T-helper 17 cell (primary cell): ENCODE data around the gene ANGEL2. TPM values are rescaled to one million over a fixed set of nuclear protein-coding genes. Genes with fewer than 3 reads are reported as not detected.

Experiments used
- ATAC-seq: fragments of 150-1000 bp; cut with Tn5 transposase; 2 replicates; pipeline ENCODE4 v1.10.0; 2021; ENCODE audit warnings: mild to moderate bottlenecking, moderate library complexity
- DNase-seq, 3 donors: peaks; one replicate each; pipeline versions ENCODE4 v3.0.0 to v3.0.0-alpha.2; 2020 to 2021
- H3K9me3 ChIP-seq: one replicate; pipeline ENCODE4 v1.7.0; 2013; ENCODE audit warnings: low read length, mild to moderate bottlenecking; ENCODE audit not compliant: control insufficient read depth, poor library complexity, severe bottlenecking
- H3K27ac Mint-ChIP-seq: one replicate; pipeline ENCODE4 v1.8.0; 2022; ENCODE audit warnings: mild to moderate bottlenecking, moderate library complexity, mixed read lengths
- H3K27me3 Mint-ChIP-seq: one replicate; pipeline ENCODE4 v1.8.0; 2022; ENCODE audit warnings: mixed read lengths
- H3K36me3 Mint-ChIP-seq: one replicate; pipeline ENCODE4 v1.8.0; 2022; ENCODE audit warnings: low read depth, mixed read lengths
- H3K4me1 Mint-ChIP-seq: one replicate; pipeline ENCODE4 v1.8.0; 2022; ENCODE audit warnings: mild to moderate bottlenecking, mixed read lengths
- H3K4me3 Mint-ChIP-seq: one replicate; pipeline ENCODE4 v1.8.0; 2022; ENCODE audit warnings: mild to moderate bottlenecking, moderate library complexity, mixed read lengths
- total RNA-seq, 4 donors: library from RNA in 2 of 4; stranded (reverse) in 2 of 4; gene quantifications; one replicate each; pipeline ENCODE4 v1.2.3 and lab custom pipeline; 2022 to 2026

The ANGEL2 gene
- total RNA-seq, 2 donors from 2014 or later = 47.3 to 55.3 TPM

DNA sequence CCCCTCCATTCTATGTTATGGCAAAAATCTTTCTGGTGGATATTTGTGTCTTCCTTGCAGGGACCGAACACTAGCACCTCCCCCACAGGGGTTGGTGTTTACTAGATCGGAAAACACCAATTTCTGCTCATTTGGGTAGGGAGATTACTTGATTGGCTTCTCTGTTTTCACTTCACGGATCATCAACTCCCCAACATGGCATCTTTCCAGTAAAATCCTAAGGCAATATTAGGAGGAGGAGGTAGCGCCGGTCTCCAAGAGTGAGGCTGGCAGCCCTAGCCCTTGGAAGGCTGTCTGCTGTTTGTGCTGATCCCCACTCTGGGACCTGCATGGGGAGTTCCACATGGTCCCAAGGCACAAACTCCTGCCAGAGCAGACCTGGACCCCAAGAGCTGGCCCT is 53.2 kb downstream of the ANGEL2 start:
- H3K27me3 Mint-ChIP-seq = peaks cover 76% of the 10 kb centered on the region
- H3K4me1 Mint-ChIP-seq = no peaks in the 10 kb centered on the region
- H3K4me3 Mint-ChIP-seq = no peak overlapping the region

DNA sequence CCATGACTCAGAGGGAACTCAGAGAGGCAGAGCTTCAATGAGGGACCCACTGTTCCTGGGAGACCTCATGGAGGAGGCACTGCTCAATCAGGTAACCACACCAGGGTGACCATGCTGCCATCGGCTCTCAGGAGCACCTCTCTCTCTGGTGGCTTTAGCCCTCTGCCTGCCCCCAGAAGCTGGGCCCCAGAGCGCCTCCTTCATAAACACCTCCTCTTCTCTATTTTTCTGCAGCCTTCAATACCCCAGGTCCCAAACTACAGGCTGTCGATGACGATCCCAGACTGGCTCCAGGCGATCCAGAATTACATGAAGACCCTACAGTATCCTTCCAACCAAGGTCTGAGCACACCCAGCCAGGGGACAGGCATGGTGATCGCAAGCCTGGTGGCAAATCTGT is 54.7 kb downstream of the ANGEL2 start:
- peaks cover 3% of the 10 kb centered on the region for H3K36me3 Mint-ChIP-seq
- no peak overlapping the region for H3K4me3 Mint-ChIP-seq

More for the DNA sequence above, 53.2 kb downstream of the ANGEL2 start:
- no peak for ATAC-seq
- Mint-ChIP-seq H3K27ac (no peak overlapping the region), H3K36me3 (no peaks in the 10 kb centered on the region)
- H3K9me3 ChIP-seq = no peaks in the 10 kb centered on the region
- no peak for DNase-seq

DNA sequence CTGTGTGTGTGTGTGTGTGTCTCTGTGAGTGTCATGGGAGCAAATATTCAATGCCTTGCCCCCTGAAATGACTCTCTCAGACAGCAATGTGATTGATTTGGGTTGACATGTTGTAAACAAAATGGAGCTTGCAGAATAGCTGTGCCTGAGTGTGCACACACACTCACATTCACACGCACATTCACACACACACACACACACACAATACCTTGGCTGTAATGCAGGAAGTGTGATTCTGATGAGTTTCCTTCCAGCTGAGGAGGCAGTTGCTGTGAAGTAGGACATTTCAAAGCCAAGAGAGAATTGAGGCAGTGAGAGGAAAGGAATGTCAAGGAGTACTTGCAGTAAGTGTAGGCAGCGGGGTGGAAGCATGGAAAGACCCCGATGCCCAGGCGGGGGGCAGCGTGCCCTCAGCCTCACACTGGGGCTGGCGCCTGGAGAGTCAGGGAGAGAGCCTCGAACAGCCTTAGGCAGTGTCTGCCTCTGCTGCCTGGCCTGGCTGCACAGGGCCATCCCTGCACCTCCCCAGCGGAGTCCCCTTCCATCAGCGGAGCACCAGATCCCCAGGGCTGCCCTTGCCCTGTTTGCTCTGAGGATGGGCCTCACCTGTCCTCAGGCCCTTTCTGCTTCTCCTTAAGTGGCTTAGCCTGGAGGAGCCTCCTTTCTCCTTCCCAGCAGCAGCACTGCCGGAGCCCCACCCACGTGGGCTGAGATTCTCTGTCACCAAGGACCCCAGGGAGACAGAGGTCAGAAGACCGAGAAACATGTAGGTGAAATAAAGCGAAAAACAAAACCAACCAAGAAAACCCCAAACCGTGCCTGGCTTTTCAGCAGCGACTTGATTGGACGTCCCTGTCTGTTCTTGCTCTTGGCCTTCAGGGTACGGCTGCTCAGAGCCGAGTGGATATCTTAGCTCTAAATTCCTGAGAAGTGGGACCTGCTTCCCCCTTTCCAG is 56.1 kb downstream of the ANGEL2 start:
- H3K4me3 Mint-ChIP-seq = no peak overlapping the region
- H3K4me1 Mint-ChIP-seq = peaks cover 2% of the 10 kb centered on the region
- H3K27me3 Mint-ChIP-seq = peaks cover 72% of the 10 kb centered on the region

More for the DNA sequence above, 54.7 kb downstream of the ANGEL2 start:
- Mint-ChIP-seq H3K4me1 (peaks cover 2% of the 10 kb centered on the region), H3K27me3 (peaks cover 76% of the 10 kb centered on the region), H3K27ac (no peak overlapping the region)
- no peak for DNase-seq
- ATAC-seq = no peak
- H3K9me3 ChIP-seq = no peaks in the 10 kb centered on the region

DNA sequence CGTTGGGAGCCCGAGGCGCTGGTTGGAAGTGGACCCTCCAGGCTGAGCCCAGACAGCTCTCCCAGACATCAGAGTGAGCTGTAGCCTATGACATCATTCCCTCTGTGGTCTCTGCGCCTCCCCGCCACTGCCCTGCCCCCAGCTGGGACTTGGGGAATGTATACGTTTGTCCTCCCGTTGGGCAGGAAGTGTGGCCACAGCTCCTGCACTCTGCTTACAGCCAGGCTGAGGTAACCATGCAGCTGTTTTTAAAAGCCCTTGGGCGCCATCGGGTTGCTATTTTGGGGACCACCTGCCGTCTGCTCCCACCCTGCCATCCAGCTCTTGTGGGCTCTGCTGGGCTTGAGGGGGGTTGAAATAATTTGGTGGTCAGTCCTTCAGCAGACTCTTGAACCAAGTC is 57.5 kb downstream of the ANGEL2 start:
- no peak overlapping the region for H3K4me3 Mint-ChIP-seq

More for the DNA sequence above, 56.1 kb downstream of the ANGEL2 start:
- no peak for DNase-seq
- H3K27ac Mint-ChIP-seq = no peak overlapping the region
- peaks cover 3% of the 10 kb centered on the region for H3K36me3 Mint-ChIP-seq
- no peak for ATAC-seq
- no peaks in the 10 kb centered on the region for H3K9me3 ChIP-seq

GRCh38 chr1:212957546-212957945 is 58.1 kb downstream of the ANGEL2 start:
- ATAC-seq (no peak), DNase-seq (no peak)
- no peak overlapping the region for H3K27ac Mint-ChIP-seq
- peaks cover 74% of the 10 kb centered on the region for H3K27me3 Mint-ChIP-seq
- no peaks in the 10 kb centered on the region for H3K9me3 ChIP-seq
- H3K36me3 Mint-ChIP-seq = peaks cover 3% of the 10 kb centered on the region
- H3K4me3 Mint-ChIP-seq = no peak overlapping the region
- peaks cover 2% of the 10 kb centered on the region for H3K4me1 Mint-ChIP-seq

More for the DNA sequence above, 57.5 kb downstream of the ANGEL2 start:
- ATAC-seq (no peak), DNase-seq (no peak)
- Mint-ChIP-seq H3K36me3 (peaks cover 3% of the 10 kb centered on the region), H3K27ac (no peak overlapping the region), H3K4me1 (peaks cover 2% of the 10 kb centered on the region), H3K27me3 (peaks cover 74% of the 10 kb centered on the region)
- no peaks in the 10 kb centered on the region for H3K9me3 ChIP-seq

DNA sequence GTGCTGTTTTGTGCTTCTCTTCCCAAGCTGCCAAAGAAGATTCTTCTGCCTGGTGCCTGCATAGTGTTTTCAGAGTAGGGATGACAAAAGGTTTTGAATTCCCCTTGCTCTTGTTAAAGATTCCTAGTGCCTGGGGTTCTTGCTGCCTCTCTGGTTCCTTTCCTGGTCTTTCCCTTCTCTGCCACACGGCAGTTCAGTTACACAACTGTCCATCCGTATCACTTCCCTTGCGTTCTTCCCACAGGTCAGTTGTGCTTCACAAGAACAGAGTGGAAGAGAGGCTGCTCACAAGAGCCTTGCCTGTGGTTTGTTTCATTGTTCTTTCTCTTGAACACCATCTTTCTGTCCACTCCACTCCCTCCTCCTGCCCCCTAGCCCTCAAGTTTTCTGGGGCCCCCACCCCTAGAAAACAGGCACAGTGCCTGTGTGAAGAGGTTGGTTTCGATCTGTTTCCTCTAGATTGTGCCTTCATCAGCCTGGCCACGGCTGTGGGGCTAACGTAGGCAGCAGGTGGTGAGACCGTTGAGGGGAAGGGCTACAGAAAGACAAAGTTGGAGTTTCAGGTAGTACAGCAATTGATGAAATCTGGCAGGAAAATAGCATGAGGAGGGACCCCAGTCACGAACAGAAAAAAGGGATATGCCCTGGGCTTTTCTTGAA is 59.6 kb downstream of the ANGEL2 start:
- ATAC-seq = no peak
- H3K36me3 Mint-ChIP-seq = peaks cover 3% of the 10 kb centered on the region
- H3K27me3 Mint-ChIP-seq = peaks cover 71% of the 10 kb centered on the region
- H3K4me3 Mint-ChIP-seq = no peak overlapping the region
- DNase-seq = no peak
- H3K4me1 Mint-ChIP-seq = peaks cover 6% of the 10 kb centered on the region
- no peaks in the 10 kb centered on the region for H3K9me3 ChIP-seq
- H3K27ac Mint-ChIP-seq = no peak overlapping the region

GRCh38 chr1:212955098-212955497 is 60.6 kb downstream of the ANGEL2 start:
- ATAC-seq (no peak), DNase-seq (no peak)
- H3K27ac Mint-ChIP-seq = no peak overlapping the region
- H3K36me3 Mint-ChIP-seq = peaks cover 4% of the 10 kb centered on the region
- H3K4me1 Mint-ChIP-seq = peaks cover 13% of the 10 kb centered on the region
- no peak overlapping the region for H3K4me3 Mint-ChIP-seq
- H3K9me3 ChIP-seq = no peaks in the 10 kb centered on the region
- H3K27me3 Mint-ChIP-seq = peaks cover 75% of the 10 kb centered on the region

- Mint-ChIP-seq H3K36me3 (peaks cover 5% of the 10 kb centered on the region), H3K4me1 (peaks cover 14% of the 10 kb centered on the region), H3K27me3 (peaks cover 72% of the 10 kb centered on the region), H3K4me3 (no peak overlapping the region), H3K27ac (no peak overlapping the region)
- no peak for ATAC-seq
- no peak for DNase-seq
- H3K9me3 ChIP-seq = no peaks in the 10 kb centered on the region
Observed at GRCh38 chr1:212954514-212954913, 61.2 kb downstream of the ANGEL2 start.

GRCh38 chr1:212953321-212953720 is 62.3 kb downstream of the ANGEL2 start:
- DNase-seq (no peak), ATAC-seq (no peak)
- Mint-ChIP-seq H3K36me3 (peaks cover 5% of the 10 kb centered on the region), H3K4me1 (peaks cover 14% of the 10 kb centered on the region), H3K4me3 (no peak overlapping the region), H3K27me3 (peaks cover 74% of the 10 kb centered on the region), H3K27ac (no peak overlapping the region)
- H3K9me3 ChIP-seq = no peaks in the 10 kb centered on the region

GRCh38 chr1:212952641-212952976 is 63.1 kb downstream of the ANGEL2 start:
- Mint-ChIP-seq H3K27ac (no peak overlapping the region), H3K4me1 (peaks cover 14% of the 10 kb centered on the region), H3K36me3 (peaks cover 5% of the 10 kb centered on the region), H3K4me3 (no peak overlapping the region), H3K27me3 (peaks cover 74% of the 10 kb centered on the region)
- ATAC-seq (no peak), DNase-seq (no peak)
- H3K9me3 ChIP-seq = no peaks in the 10 kb centered on the region

DNA sequence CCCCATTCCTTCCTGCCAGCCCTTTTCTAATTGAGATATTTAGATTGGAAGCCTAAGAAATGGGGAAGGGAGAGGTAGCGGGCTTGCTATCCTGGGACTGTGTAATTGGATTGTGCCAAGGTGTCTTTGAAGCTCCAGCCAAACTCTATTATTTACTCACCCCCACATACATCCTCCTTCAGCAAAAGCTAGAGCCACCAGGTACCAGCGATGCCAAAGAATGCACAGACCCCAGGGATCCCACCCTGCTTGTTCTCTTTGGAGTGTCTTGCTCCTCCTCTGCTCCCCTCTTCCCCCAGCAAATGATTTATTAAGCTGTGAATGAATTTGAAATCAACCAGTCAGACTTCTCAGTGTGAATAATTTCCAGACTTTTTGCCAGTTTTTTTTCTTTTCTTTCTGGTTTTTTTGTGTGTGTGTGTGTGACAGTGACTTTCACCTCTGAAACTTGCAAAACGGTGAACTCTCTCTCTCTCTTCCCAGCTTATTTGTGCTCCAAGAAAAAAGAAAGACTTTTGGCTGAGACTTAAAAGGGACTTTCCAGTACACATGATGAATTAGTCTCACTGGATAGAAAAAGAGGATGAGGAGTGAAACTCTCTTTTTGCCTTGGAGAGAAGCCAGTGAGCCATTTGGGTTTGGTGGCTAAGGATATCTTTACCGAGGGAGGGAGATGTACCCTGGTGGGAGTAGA is 63.6 kb downstream of the ANGEL2 start:
- H3K36me3 Mint-ChIP-seq = peaks cover 5% of the 10 kb centered on the region
- peak overlapping the region; percentile 82 for H3K4me3 Mint-ChIP-seq
- peaks cover 14% of the 10 kb centered on the region for H3K4me1 Mint-ChIP-seq
- no peaks in the 10 kb centered on the region for H3K9me3 ChIP-seq
- peaks cover 70% of the 10 kb centered on the region for H3K27me3 Mint-ChIP-seq
- ATAC-seq (no peak), DNase-seq (no peak)
- no peak overlapping the region for H3K27ac Mint-ChIP-seq

DNA sequence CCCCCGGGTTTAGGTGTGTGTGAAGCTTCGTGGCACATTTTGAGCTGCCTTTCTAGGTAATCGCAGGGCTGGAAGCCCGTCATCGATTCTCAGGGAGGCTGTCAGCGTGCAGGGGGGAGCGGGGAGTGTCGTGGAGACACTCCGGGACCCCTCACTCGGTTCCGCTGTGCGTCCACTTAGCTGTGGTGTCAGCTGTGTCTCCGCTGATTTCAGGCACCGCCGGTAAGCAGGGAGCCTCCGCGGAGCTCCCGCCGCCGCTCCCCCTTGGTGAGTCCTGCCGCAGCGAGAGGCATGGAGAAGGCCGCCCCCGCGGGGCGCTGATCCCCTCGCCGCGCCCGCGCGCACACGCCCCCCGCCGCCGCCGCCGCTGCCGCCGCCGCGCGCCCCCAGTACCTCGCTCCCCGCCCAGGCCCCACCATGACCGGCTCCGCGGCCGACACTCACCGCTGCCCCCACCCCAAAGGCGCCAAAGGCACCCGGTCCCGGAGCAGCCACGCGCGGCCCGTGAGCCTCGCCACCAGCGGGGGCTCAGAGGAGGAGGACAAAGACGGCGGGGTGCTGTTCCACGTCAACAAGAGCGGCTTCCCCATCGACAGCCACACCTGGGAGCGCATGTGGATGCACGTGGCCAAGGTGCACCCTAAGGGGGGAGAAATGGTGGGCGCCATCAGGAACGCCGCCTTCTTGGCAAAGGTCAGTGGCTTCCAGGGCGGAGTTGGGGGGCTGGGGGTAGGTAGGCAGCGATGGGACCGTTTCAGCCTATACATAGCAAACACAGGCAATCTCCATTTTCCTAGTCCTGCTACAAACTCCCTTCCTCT is 64.3 kb downstream of the ANGEL2 start:
- Mint-ChIP-seq H3K27me3 (peaks cover 63% of the 10 kb centered on the region), H3K27ac (no peak overlapping the region), H3K4me3 (peak overlapping the region; percentile 82), H3K36me3 (peaks cover 5% of the 10 kb centered on the region), H3K4me1 (peaks cover 11% of the 10 kb centered on the region)
- ATAC-seq (no peak), DNase-seq (no peak)
- H3K9me3 ChIP-seq = no peaks in the 10 kb centered on the region
